GM23338 (cell line): Measurements from ENCODE around the gene SORBS2. TPM values are rescaled to one million over a fixed set of nuclear protein-coding genes. Genes with fewer than 3 reads are reported as not detected.

Experiments
- ATAC-seq: fragments of 200-7000 bp; cut with Tn5 transposase; 3 replicates; pipeline ENCODE4 v1.9.1; 2020
- DNase-seq: peaks from one replicate; pipeline ENCODE4 v3.0.0-alpha.2; 2015; ENCODE audit warnings: low spot score
- H2AFZ ChIP-seq: fragments of 200-600 bp; sonication (generic); 2 replicates; pipeline ENCODE4 v1.8.0; 2016; ENCODE audit warnings: antibody characterized with exemption, mild to moderate bottlenecking, moderate library complexity
- H3F3A ChIP-seq: fragments of 200-600 bp; sonication (generic); replicated peaks from 2 replicates; pipeline ENCODE4 v1.8.0; 2017; ENCODE audit warnings: antibody characterized with exemption, mixed run types, low read depth
- H3K27ac ChIP-seq: fragments of 200-600 bp; sonication (generic); 2 replicates; pipeline ENCODE4 v1.6.1; 2016; ENCODE audit warnings: low read depth
- H3K27me3 ChIP-seq: fragments of 200-600 bp; sonication (generic); 2 replicates; pipeline ENCODE4 v1.8.0; 2016; ENCODE audit warnings: mild to moderate bottlenecking, mixed run types, moderate library complexity; ENCODE audit not compliant: insufficient read depth
- H3K36me3 ChIP-seq: fragments of 200-600 bp; sonication (generic); 2 replicates; pipeline ENCODE4 v1.8.0; 2016; ENCODE audit warnings: mild to moderate bottlenecking; ENCODE audit not compliant: insufficient read depth
- H3K4me1 ChIP-seq: fragments of 200-600 bp; sonication (generic); 2 replicates; pipeline ENCODE4 v1.8.0; 2016; ENCODE audit warnings: mild to moderate bottlenecking, moderate library complexity; ENCODE audit not compliant: insufficient read depth
- H3K4me2 ChIP-seq: fragments of 200-600 bp; sonication (generic); 2 replicates; pipeline ENCODE4 v1.7.1; 2017; ENCODE audit warnings: mixed run types
- H3K4me3 ChIP-seq: fragments of 200-600 bp; sonication (generic); 2 replicates; pipeline ENCODE4 v1.6.1; 2016; ENCODE audit warnings: mixed run types
- H3K79me2 ChIP-seq: fragments of 200-600 bp; sonication (generic); replicated peaks from 2 replicates; pipeline ENCODE4 v1.8.0; 2017; ENCODE audit warnings: mild to moderate bottlenecking; ENCODE audit not compliant: insufficient read depth
- H3K9me2 ChIP-seq: fragments of 200-600 bp; sonication (generic); 2 replicates; pipeline ENCODE4 v1.8.0; 2017; ENCODE audit not compliant: insufficient read depth
- H4K20me1 ChIP-seq: fragments of 200-600 bp; sonication (generic); replicated peaks from 2 replicates; pipeline ENCODE4 v1.8.0; 2017; ENCODE audit warnings: mild to moderate bottlenecking; ENCODE audit not compliant: insufficient read depth
- H3K27ac Mint-ChIP-seq: 2 replicates; pipeline ENCODE4 v1.8.0; 2020; ENCODE audit warnings: inconsistent platforms, mild to moderate bottlenecking, moderate library complexity, mixed read lengths
- H3K27me3 Mint-ChIP-seq: 3 replicates; pipeline ENCODE4 v1.8.0; 2022; ENCODE audit warnings: low read depth, mild to moderate bottlenecking, moderate library complexity, mixed read lengths, inconsistent platforms; ENCODE audit not compliant: insufficient read depth, poor library complexity
- H3K36me3 Mint-ChIP-seq: 3 replicates; pipeline ENCODE4 v1.8.0; 2021; ENCODE audit warnings: low read depth, mild to moderate bottlenecking, inconsistent platforms, moderate library complexity, mixed read lengths
- H3K4me1 Mint-ChIP-seq: 3 replicates; pipeline ENCODE4 v1.8.0; 2020; ENCODE audit warnings: mild to moderate bottlenecking, inconsistent platforms, mixed read lengths
- H3K4me3 Mint-ChIP-seq: 3 replicates; pipeline ENCODE4 v1.8.0; 2021; ENCODE audit warnings: moderate library complexity, mild to moderate bottlenecking, inconsistent platforms, mixed read lengths
- H3K9me3 Mint-ChIP-seq: 3 replicates; pipeline ENCODE4 v1.8.0; 2020; ENCODE audit warnings: moderate library complexity, mild to moderate bottlenecking, inconsistent platforms, mixed read lengths
- CREB1 ChIP-seq: fragments of 250-450 bp; sonication (Bioruptor Pico); IDR thresholded peaks from 2 replicates; pipeline ENCODE4 v1.5.0; 2020; ENCODE audit warnings: low read depth, mild to moderate bottlenecking, moderate library complexity
- EZH2 ChIP-seq: fragments of 200-600 bp; sonication (generic); IDR thresholded peaks from one replicate; pipeline ENCODE4 v1.8.0; 2017; ENCODE audit warnings: antibody characterized with exemption, mild to moderate bottlenecking, low read depth; ENCODE audit not compliant: unreplicated experiment
- JUNB ChIP-seq: IDR thresholded peaks from one replicate; pipeline ENCODE4 v1.6.1; 2016; ENCODE audit warnings: antibody characterized with exemption; ENCODE audit not compliant: unreplicated experiment
- STAT1 ChIP-seq: IDR thresholded peaks from one replicate; pipeline ENCODE4 v1.6.1; 2016; ENCODE audit warnings: antibody characterized with exemption; ENCODE audit not compliant: unreplicated experiment
- polyA plus RNA-seq: library from polyadenylated mRNA; unstranded; fragments of >200 nt; fragmentation: Nextera tagmentation; extraction: Ambion mirVana; gene quantifications from 2 replicates; pipeline ENCODE4 v1.2.1, GENCODE V29; 2016
- total RNA-seq: library from RNA; depleted of rRNA; stranded (reverse); fragments of >200 nt; shearing (Covaris generic); gene quantifications from 2 replicates; pipeline ENCODE4 v1.2.3, GENCODE V29; 2014
- TF ChIP-seq, protein P1 (sequence below): IDR thresholded peaks from 2 replicates; pipeline ENCODE4 v1.6.1; 2016; ENCODE audit warnings: antibody characterized with exemption
- TF ChIP-seq, protein P2 (sequence below): fragments of 250-450 bp; sonication (Bioruptor Pico); IDR thresholded peaks from 2 replicates; pipeline ENCODE4 v1.5.0; 2020; ENCODE audit warnings: mild to moderate bottlenecking, moderate library complexity

The SORBS2 gene
- total and polyA plus RNA-seq, 2 experiments from 2014 or later: 17.8 to 27.6 TPM

DNA sequence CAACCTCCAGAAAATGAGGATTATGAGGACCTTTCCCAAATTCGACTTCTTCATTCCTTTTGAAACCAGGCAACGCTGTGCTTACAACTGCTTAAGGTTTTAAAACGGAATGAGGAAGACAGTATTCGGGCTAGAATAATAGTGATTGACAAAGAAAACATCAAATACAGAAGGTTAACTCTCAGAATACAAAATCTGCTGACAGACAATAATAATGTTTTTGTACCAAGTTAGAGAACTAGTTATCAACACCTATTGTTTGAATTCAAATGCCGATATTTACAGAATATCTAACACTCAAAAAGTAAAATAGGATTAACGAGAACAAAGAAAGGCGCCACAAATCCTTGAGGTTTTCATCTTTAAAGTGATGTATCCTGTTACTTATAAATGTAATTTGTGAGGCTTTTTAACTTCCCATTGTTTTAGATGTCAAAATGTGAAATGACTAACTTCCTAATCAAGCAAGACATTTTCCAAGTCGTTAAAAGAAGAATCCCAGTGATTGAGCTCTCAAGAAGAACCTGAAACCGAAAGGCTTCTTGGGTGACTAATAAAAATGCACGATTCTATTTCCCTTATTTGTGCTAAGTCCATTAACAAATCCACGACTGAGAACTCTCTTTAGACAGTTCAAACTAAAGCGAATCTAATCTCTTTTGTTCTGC, 118.3 kb downstream of the SORBS2 start (continued):
- TF ChIP-seq STAT1: no peak

GRCh38 chr4:185689407-185689806, 122.6 kb downstream of the SORBS2 start:
- no peak overlapping the region for H3K27ac ChIP-seq
- Mint-ChIP-seq H3K27ac (no peak overlapping the region), H3K4me3 (no peak overlapping the region), H3K36me3 (no peaks in the 10 kb centered on the region), H3K9me3 (no peaks in the 10 kb centered on the region), H3K27me3 (no peaks in the 10 kb centered on the region), H3K4me1 (peaks cover 14% of the 10 kb centered on the region)
- no peaks in the 10 kb centered on the region for H4K20me1 ChIP-seq
- no peaks in the 10 kb centered on the region for H3K9me2 ChIP-seq
- TF ChIP-seq JUNB (no peak), CREB1 (CRISPR knock-in tag) (no peak), EZH2 (no peak), STAT1 (no peak)
- TF ChIP-seq, protein P1, sequence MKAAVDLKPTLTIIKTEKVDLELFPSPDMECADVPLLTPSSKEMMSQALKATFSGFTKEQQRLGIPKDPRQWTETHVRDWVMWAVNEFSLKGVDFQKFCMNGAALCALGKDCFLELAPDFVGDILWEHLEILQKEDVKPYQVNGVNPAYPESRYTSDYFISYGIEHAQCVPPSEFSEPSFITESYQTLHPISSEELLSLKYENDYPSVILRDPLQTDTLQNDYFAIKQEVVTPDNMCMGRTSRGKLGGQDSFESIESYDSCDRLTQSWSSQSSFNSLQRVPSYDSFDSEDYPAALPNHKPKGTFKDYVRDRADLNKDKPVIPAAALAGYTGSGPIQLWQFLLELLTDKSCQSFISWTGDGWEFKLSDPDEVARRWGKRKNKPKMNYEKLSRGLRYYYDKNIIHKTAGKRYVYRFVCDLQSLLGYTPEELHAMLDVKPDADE: no peak
- TF ChIP-seq, protein P2, sequence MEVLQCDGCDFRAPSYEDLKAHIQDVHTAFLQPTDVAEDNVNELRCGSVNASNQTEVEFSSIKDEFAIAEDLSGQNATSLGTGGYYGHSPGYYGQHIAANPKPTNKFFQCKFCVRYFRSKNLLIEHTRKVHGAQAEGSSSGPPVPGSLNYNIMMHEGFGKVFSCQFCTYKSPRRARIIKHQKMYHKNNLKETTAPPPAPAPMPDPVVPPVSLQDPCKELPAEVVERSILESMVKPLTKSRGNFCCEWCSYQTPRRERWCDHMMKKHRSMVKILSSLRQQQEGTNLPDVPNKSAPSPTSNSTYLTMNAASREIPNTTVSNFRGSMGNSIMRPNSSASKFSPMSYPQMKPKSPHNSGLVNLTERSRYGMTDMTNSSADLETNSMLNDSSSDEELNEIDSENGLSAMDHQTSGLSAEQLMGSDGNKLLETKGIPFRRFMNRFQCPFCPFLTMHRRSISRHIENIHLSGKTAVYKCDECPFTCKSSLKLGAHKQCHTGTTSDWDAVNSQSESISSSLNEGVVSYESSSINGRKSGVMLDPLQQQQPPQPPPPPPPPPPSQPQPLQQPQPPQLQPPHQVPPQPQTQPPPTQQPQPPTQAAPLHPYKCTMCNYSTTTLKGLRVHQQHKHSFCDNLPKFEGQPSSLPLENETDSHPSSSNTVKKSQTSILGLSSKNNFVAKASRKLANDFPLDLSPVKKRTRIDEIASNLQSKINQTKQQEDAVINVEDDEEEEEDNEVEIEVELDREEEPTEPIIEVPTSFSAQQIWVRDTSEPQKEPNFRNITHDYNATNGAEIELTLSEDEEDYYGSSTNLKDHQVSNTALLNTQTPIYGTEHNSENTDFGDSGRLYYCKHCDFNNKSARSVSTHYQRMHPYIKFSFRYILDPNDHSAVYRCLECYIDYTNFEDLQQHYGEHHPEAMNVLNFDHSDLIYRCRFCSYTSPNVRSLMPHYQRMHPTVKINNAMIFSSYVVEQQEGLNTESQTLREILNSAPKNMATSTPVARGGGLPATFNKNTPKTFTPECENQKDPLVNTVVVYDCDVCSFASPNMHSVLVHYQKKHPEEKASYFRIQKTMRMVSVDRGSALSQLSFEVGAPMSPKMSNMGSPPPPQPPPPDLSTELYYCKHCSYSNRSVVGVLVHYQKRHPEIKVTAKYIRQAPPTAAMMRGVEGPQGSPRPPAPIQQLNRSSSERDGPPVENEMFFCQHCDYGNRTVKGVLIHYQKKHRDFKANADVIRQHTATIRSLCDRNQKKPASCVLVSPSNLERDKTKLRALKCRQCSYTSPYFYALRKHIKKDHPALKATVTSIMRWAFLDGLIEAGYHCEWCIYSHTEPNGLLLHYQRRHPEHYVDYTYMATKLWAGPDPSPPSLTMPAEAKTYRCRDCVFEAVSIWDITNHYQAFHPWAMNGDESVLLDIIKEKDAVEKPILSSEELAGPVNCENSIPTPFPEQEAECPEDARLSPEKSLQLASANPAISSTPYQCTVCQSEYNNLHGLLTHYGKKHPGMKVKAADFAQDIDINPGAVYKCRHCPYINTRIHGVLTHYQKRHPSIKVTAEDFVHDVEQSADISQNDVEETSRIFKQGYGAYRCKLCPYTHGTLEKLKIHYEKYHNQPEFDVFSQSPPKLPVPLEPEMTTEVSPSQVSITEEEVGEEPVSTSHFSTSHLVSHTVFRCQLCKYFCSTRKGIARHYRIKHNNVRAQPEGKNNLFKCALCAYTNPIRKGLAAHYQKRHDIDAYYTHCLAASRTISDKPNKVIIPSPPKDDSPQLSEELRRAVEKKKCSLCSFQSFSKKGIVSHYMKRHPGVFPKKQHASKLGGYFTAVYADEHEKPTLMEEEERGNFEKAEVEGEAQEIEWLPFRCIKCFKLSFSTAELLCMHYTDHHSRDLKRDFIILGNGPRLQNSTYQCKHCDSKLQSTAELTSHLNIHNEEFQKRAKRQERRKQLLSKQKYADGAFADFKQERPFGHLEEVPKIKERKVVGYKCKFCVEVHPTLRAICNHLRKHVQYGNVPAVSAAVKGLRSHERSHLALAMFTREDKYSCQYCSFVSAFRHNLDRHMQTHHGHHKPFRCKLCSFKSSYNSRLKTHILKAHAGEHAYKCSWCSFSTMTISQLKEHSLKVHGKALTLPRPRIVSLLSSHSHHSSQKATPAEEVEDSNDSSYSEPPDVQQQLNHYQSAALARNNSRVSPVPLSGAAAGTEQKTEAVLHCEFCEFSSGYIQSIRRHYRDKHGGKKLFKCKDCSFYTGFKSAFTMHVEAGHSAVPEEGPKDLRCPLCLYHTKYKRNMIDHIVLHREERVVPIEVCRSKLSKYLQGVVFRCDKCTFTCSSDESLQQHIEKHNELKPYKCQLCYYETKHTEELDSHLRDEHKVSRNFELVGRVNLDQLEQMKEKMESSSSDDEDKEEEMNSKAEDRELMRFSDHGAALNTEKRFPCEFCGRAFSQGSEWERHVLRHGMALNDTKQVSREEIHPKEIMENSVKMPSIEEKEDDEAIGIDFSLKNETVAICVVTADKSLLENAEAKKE (CRISPR knock-in tag): no peak
- no peak for ATAC-seq
- H3F3A ChIP-seq: no peaks in the 10 kb centered on the region
- no peak overlapping the region for H3K4me3 ChIP-seq
- no peaks in the 10 kb centered on the region for H3K27me3 ChIP-seq
- H3K36me3 ChIP-seq: no peaks in the 10 kb centered on the region
- no peak overlapping the region for H3K4me2 ChIP-seq
- DNase-seq: no peak
- 0 out of 2 replicates have a peak overlapping the region, but pooled peaks have one; percentile 40 for H2AFZ ChIP-seq
- H3K4me1 ChIP-seq: peaks cover 4% of the 10 kb centered on the region
- no peaks in the 10 kb centered on the region for H3K79me2 ChIP-seq
